GM12891 (cell line): ENCODE data around the gene SH3RF2.

Experiments used
- DNase-seq: peaks from one replicate; pipeline ENCODE4 v3.0.0; 2011; ENCODE audit warnings: low spot score; ENCODE audit not compliant: insufficient read length
- FAIRE-seq: peaks from 2 replicates; lab custom pipeline; 2011; peaks lifted over from hg19 to GRCh38; lab: Jason Lieb, UNC
- PAX5 ChIP-seq: IDR thresholded peaks from 2 replicates; pipeline ENCODE4 v1.6.1; 2011; ENCODE audit warnings: low read length, moderate library complexity, mild to moderate bottlenecking; ENCODE audit not compliant: insufficient read depth, severe bottlenecking
- POLR2A ChIP-seq: IDR thresholded peaks from 2 replicates; pipeline ENCODE4 v1.6.1; 2011; ENCODE audit warnings: low read depth, low read length, control low read depth
- POLR2AphosphoS5 ChIP-seq: IDR thresholded peaks from 2 replicates; pipeline ENCODE4 v1.6.1; 2011; ENCODE audit warnings: low read depth, low read length, control low read depth
- POU2F2 ChIP-seq: IDR thresholded peaks from 2 replicates; pipeline ENCODE4 v1.6.1; 2011; ENCODE audit warnings: low read depth, mild to moderate bottlenecking, control low read depth, low read length, moderate library complexity
- SPI1 ChIP-seq: IDR thresholded peaks from 2 replicates; pipeline ENCODE4 v1.6.1; 2011; ENCODE audit warnings: low read depth, low read length, control low read depth
- TAF1 ChIP-seq: IDR thresholded peaks from 2 replicates; pipeline ENCODE4 v1.6.1; 2011; ENCODE audit warnings: low read depth, low read length, control low read depth

Gene SH3RF2

DNA sequence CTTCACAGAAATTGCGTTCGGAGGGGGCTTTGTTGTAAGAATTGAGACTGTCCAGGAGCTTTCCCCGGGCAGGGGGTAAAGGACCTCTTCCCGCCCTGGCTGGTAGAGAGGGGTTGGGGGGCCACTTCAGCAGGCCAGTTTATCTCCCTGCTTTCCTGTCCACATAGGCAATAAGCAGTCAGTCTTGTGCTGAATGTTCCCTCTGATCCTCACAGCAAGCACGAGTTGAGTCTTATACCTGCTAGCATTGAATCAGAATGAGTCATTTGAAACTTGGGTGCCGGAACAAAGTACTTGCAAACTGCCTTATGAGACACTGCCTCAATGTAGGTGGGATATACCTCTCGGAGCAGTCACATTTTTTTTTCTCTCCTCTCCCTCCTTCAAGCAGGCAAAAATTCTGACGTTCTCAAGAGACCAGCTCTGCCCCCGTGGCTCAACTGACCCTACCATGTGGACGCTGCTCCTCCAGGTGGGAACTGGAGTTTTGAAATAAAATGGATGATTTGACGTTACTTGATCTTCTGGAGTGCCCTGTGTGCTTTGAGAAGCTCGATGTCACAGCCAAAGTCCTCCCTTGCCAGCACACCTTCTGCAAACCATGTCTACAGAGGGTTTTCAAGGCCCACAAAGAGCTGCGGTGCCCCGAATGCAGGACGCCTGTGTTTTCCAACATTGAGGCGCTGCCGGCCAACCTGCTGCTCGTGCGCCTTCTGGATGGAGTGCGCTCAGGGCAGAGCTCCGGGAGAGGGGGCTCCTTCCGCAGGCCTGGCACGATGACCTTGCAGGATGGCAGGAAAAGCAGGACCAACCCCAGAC, 1.3 kb downstream of the SH3RF2 start:
- DNase-seq: no peak
- no peak for TF ChIP-seq PAX5
- TF ChIP-seq TAF1: no peak
- no peak for FAIRE-seq

DNA sequence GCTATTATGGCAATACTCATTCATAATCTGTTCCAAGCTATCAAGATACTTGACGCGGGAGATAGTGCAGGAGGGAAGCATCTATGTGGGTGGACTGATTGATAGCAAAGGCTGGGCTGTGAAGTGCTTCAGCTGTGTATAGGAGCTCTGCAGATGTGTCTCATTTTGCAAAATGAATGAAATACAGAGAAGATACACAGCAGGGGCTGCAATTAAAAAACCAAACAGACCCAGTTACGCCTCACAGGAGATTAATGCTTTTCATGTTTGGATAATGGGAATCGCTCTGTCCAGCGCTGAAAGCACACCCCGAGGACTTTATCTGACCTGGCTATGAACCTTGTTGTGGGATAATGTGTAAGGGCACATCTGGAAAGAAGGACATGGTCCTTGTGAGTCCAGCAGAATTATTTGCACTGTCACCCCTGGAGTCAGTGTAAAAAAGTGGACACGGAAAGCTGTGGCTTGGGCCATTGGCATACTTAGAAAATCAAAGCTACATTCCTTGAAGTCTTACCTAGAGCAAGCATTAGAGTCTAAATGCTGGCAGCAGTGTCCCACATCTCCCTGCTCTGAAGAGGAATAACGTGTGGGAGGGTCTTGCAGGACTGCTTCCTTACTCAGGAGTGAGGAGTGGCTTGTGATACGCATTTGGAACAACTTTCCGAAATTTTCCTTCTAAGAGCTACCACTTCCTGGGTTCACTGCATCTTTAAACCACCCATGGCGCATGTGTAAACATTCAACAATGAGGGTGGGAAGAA, 2.6 kb downstream of the SH3RF2 start:
- DNase-seq (no peak), FAIRE-seq (no peak)
- TF ChIP-seq POU2F2 (no peak), SPI1 (no peak)

DNA sequence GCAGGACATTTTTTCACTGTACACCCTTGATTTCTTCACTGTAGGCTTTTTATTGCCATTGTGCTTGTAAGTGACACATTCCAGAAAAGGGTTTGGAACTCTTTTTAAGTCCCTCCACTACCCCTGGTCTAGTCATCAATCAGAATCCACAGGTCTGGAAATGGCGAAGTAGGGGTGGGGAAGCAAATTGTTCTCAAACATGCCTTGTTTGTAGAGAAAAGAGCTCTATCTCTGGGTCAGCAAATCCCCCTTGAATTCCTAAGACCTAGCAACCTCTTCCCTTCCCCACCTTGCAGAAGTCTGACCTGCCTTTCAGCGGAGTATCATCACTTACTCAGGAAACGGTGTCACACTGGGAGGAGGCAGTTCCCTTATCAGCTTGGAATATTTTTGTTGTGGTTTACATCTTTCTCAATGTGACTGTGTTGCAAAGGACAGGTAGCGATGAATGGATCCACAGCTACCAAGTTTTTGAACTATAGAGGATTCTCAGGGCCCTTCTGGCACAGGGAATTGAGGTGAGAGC, 3.2 kb downstream of the SH3RF2 start:
- FAIRE-seq (no peak), DNase-seq (no peak)

DNA sequence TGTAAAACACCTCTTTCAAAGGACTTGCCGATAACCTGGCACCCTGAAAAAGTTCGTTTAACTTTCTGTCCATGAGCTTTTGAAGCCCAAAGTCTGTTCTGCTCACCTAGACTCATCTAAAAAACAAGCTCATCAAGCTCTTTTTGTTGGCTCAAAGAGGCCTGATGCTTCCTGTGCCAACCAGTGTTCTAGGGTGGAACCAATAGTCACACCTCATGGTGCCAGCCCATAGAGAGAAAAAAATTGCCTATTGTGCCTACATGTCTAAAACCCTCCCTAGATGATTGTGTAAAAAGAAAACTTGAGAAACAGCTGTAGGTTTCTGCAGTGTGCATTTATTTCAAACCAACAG, 4.7 kb downstream of the SH3RF2 start:
- no peak for TF ChIP-seq PAX5
- FAIRE-seq (no peak), DNase-seq (no peak)

More for the DNA sequence above, 3.2 kb downstream of the SH3RF2 start:
- TF ChIP-seq PAX5: no peak
- TF ChIP-seq TAF1: no peak
- TF ChIP-seq POLR2AphosphoS5: no peak
- no peak for TF ChIP-seq POU2F2
- TF ChIP-seq SPI1: no peak
- no peak for TF ChIP-seq POLR2A

DNA sequence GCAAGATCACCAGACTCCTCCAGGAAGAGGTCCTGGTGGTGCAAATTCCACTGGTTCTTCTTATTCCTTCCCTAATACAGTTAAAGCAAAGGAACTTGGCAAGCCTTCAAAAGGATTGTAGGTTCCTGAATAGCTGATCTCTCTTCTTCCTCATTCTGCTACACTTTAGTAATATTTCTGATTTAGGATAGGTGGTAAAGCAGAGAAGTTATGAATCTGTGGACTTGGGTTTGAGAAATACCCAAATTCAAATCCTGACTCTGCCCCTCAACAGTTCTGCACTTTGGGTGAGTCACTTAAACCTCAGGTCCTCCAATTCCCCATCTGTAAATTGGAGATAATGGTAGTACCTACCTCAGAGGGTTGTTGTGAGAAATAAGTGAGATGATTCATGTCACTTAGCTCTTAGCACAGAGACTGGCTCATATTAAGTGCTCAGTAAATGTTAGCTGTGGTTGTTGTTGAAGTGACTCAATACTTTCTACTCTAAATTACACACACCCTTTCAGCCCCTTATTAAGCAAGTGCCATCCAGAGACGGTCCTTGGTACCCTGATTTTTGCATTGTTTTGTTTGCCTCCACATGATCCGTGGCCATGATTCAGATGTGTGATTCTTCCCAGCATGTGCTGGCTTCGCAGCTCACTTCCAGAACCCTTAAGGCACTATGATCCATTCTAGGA, 5.2 kb downstream of the SH3RF2 start:
- DNase-seq: no peak
- TF ChIP-seq TAF1 (no peak), SPI1 (no peak), POLR2A (no peak), PAX5 (no peak), POU2F2 (no peak), POLR2AphosphoS5 (no peak)
- no peak for FAIRE-seq

DNA sequence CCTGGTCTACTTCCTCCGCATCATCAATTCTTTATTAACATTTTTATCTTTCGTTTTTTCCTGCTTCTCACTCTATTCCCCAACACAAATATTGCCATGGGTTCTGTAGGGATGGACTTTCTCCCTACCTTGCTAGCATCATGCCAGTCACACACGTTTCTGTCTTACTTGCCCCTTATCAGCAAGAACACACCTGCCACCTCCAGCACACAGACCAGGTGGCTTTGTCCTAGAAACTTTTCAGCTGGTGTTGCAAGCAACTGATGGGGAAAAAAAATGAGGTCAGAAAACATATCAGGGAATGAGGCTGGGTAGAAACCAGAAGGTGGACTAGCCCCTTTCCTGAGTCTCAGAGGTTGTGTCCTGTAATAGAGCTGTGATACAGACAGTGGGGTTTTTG, 5.8 kb downstream of the SH3RF2 start:
- no peak for FAIRE-seq
- no peak for DNase-seq
- no peak for TF ChIP-seq TAF1
- no peak for TF ChIP-seq SPI1
- TF ChIP-seq PAX5: no peak
- no peak for TF ChIP-seq POLR2AphosphoS5
- TF ChIP-seq POLR2A: no peak
- TF ChIP-seq POU2F2: no peak

DNA sequence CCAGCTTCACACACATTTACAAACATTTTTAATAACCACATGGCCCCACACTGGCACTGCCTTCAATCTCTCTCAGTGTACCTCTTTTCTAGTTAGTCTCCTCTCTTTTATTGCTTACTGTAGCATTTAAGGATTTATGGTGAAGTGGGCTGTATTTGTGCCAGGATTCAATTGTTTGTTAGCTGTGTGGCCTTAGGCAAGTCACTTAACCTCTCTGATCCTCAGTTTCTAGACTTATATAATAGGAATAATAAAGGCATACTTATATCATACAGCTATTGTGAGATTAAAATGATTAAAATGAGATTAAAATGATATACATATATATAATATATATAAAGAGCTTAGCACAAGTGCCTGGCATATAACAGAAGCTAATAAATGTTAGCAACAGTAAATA, 6.4 kb downstream of the SH3RF2 start:
- DNase-seq (no peak), FAIRE-seq (no peak)
- TF ChIP-seq POU2F2: no peak
- TF ChIP-seq TAF1: no peak
- TF ChIP-seq SPI1: no peak
- TF ChIP-seq POLR2A: no peak
- no peak for TF ChIP-seq PAX5
- TF ChIP-seq POLR2AphosphoS5: no peak

DNA sequence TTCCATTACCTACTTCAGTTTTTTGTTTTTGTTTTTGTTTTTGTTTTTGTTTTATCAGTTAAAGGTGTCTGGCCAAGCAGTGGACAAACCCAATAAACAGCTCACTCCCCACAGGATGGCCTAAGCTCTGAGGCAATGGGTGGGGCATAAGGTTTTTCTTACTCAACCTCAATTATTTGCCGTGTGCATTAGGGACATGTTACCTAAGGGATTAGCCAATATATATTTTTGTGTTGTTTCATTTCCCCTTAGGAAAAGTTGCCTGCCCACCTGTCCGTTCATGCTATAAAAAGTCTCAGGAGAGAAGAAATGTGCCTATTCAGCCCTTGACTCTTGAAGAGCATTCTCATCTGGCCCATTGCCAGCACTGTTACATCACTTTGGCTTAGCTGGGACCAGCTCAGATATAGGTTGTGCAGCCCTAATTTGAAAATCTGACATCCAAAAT, 7.3 kb downstream of the SH3RF2 start:
- FAIRE-seq: no peak
- no peak for TF ChIP-seq SPI1
- no peak for TF ChIP-seq POU2F2
- TF ChIP-seq PAX5: no peak
- TF ChIP-seq POLR2A: no peak
- TF ChIP-seq POLR2AphosphoS5: no peak
- no peak for TF ChIP-seq TAF1
- DNase-seq: no peak

DNA sequence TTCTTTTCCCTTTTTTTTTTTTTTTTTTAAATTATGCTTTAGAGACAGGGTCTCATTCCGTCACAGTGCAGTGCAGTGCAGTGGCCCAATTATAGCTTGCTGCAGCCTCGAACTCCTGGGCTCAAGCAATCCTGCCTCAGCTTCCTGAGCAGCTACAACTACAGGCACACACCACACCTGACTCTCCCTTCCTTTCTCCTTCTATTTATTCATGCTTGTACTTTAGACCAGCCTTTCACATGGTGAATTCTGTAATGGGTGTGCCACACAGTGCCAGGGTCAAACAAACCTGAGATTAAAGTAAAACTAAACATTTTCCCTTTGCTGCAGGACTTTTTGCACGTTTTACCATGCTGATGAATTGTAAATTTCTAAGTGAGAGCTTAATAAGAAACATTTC, 8.0 kb downstream of the SH3RF2 start:
- TF ChIP-seq POU2F2 (no peak), TAF1 (no peak), SPI1 (no peak), POLR2AphosphoS5 (no peak), PAX5 (no peak), POLR2A (no peak)
- DNase-seq: no peak
- no peak for FAIRE-seq
